Activated CD4-positive, alpha-beta T cell treated with anti-CD3 and anti-CD28 coated beads for 1 hour (primary cell): ENCODE results near the gene TCERG1.
A peak's percentile ranks its signal among the peaks of the same experiment; 100 is the strongest.

Experiments
- DNase-seq: peaks from one replicate; pipeline ENCODE4 v3.0.0-alpha.2; 2020

TCERG1 gene

DNA sequence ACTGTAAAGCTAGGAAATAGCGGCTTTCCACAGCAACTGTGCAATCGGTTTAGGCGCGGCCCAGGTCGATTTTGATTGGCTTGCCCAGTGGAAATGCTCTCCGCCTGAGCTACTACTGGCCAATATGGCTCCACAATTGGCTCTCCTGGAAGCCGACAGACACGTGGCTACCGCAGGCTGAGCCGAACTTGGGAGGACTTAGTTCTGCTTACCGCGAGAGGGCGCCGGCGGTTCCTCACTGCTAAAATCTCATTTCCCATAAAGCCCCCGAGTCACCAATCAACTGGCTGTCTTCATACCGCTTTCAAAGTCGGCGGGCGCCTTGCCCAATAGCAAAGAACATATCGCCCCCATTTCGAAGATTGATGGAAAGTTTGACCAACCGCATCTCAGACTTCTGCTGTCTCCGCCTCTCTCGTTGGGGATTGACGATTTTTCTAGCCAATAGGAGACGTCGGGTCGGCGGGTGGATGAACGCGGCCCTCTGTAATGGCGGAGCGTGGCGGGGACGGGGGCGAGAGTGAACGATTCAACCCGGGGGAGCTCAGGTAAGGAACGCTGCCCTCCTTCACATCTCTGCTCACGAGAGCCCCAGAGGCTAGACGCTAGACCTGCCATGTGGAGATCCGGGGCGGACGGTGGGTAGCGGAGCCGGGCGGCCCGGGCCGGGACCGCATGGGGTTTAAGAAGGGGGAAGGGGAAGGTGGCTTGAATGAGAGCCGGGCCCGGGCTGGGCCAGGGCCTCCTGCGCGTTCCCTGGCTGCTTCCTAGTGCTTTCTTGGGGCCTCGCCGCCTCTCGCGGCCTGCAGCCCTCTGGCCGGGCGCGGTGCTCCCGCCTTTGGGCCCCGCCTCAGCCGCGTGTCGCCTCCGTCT is at the start of gene TCERG1:
Gene TCERG1 (plus strand): TSS at position 473 of the 873 bp plus-strand sequence. CDS start 17 bp downstream, at position 490.
- DNase-seq = peak; percentile 94

GRCh38 chr5:146398826-146399225 is 48.3 kb upstream of the TCERG1 start:
- no peak for DNase-seq

DNA sequence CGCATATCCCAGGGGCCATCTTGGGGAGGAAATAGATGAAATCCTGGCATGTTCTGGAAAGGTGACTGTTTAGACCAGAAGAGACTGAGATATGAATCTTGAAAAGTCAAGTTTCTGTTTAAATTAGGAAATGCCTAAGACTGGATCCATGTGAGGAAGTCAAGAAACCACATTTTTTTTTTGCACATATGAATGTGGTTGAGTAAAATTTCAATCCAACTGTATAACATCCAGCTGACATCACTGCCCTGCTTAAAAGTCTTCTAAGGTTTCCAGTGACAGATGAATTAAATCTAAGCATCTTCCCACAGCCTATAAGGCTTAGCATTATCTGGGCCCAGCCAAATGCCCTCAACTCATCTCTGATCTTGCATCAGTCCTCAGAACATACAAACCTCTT is 47.7 kb upstream of the TCERG1 start:
- no peak for DNase-seq

DNA sequence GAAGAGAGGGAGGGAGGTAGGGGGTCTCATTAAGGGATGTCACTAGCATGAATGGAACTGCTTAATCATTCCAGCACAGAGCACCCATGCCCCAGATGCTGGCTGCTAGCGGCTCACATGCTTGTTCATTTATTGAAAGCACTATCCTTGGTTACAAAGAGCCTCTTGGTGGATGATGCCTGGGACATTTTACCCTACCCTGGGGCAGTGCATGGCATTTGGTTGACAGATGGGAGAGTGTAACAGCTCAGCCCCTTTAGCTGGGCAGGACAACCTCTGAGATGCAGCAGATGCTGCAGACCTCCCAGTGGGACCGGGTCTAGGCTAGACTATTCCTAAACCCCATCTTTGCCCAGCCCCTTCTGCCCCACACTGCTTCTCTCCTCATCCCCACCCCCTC is 46.9 kb upstream of the TCERG1 start:
- no peak for DNase-seq

GRCh38 chr5:146401021-146401420 is 46.1 kb upstream of the TCERG1 start:
- DNase-seq = no peak

DNA sequence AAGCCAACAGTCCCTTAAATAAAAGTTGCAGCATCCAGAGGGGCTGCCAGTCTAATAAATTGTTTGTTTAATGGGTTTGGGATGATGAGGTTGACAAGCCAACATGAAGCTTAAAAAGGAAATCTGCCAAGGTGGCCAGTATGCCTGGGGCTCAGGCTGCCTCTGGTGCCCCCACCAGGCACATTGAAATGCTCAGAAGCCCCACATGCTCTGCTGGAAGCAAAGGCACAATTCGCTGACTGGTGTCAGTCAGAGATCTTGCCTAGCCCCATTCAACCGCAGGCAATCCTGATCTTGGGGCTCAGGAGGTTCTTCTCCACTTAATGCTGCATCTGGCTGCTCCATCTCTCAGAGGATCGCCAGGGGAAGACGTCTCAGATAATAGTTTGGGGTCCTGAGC is 44.2 kb upstream of the TCERG1 start:
- DNase-seq = no peak

- DNase-seq = no peak
These were observed 38.0 kb upstream of the TCERG1 start for GRCh38 chr5:146409054-146409671.

DNA sequence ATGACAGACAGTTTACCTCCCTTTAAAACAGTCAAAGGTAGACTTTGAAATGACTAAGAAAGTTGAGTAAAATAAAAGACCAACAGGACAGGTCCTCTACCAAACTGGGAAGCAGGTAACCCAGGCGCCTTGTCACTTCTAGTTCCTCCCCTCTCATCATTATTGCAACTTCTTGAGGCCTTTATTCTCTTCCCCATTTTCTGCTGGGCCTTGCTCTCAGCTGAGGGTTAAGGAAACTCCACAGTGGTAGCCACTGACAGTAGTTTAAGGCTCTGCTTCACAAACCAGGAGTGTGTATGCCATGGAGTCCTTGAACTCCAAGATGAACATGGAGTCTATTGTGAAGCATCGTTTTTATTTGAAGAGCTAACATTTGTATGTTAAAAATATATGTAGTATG is 36.9 kb upstream of the TCERG1 start:
- DNase-seq = no peak

DNA sequence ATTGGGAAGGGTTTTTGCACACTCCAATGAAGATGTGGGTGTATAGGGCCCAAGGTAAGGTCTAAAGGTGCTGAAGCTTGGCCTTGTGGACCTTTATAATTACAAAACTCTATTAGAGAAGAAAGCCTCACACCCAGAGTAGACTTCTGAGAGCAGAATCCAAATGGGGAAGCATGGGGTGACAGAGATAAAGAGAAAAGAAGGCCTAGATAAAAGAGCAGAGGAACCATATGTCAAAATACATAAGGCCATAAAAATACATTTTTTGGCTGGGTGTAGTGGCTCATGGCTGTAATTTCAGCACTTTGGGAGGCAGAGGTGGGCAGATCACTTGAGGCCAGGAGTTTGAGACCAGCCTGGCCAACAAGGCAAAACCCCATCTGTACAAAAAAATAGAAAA is 27.4 kb upstream of the TCERG1 start:
- no peak for DNase-seq

- no peak for DNase-seq
These were observed 22.1 kb upstream of the TCERG1 start for GRCh38 chr5:146425023-146425422.

DNA sequence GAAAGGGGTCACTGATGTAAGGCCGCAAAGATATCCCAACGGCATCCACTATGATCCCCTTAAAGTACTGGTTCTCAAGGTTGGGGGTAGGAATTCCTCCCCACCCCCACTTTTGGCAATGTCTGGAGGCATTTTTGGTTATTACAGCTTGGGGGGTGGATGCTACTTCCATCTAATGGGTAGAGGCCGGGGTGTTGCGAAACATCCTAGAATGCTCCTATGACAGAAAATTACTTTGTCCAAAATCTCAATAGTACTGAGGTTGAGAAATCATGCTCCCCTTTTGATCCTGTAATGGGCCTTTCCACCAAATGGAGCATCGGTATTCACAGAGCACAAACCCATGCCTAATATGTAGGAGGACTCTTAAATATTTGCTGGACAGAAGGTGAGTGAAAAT is 20.8 kb upstream of the TCERG1 start:
- no peak for DNase-seq

DNA sequence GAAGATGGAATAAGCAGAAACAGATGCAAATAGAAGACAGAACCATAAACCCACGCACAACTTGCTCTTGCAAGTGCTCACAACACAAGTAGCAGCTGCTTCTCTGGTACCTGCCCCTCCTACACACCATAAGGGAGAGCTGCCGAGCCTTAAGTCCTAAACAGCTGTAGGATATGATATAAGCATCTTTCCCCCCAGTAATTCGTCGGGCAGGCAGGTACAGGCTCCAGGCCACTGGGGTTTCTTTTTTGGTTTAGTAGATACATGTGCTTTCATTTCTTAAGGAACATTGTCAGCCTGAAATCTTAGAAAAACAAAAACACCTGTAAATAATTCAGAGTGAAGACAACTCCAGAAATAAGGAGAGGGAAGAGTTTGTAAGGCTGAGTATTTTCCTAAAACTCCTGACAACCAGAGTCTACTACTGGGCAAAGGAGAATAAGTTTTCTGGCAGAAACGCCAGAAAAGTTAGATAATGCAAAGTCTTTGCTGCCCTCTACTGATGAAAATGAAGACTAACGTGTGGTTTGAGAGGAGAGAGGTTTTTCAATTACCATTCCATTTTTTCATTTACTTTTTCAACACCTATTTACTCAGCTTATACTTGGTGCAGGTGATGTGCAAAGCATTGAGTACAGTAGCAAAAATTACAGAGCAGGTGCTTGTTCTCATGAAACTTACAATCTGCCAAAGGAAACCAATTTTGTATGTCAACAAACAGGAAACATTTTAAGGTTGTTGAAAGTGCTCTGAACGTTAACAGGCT is 20.1 kb upstream of the TCERG1 start:
- no peak for DNase-seq

- no peak for DNase-seq
These were observed 19.5 kb upstream of the TCERG1 start for GRCh38 chr5:146427619-146427997.

- DNase-seq = no peak
These were observed 18.5 kb upstream of the TCERG1 start for GRCh38 chr5:146428658-146429057.

DNA sequence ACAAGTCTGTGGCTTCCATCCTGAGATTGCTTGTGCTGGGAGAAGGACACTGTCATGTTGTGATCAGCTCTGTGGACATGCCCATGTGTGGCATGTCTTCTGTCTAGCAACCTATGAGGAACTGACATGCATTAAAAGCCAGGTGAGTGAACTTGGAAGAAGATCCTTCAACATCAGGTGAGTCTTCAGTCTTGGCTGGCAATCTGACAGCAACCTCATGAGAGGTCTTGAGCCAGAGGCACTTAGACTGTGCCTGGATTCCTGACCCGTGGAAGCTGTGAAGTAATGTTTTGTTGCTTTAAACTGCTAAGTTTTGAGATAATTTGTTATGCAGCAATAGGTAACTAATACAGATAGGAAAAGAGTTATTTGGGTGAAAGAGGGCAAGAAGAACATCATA is 6.8 kb upstream of the TCERG1 start:
- no peak for DNase-seq

- no peak for DNase-seq
These were observed 6.2 kb upstream of the TCERG1 start for GRCh38 chr5:146440870-146441495.

- no peak for DNase-seq
These were observed 5.2 kb upstream of the TCERG1 start for GRCh38 chr5:146441896-146442295.

DNA sequence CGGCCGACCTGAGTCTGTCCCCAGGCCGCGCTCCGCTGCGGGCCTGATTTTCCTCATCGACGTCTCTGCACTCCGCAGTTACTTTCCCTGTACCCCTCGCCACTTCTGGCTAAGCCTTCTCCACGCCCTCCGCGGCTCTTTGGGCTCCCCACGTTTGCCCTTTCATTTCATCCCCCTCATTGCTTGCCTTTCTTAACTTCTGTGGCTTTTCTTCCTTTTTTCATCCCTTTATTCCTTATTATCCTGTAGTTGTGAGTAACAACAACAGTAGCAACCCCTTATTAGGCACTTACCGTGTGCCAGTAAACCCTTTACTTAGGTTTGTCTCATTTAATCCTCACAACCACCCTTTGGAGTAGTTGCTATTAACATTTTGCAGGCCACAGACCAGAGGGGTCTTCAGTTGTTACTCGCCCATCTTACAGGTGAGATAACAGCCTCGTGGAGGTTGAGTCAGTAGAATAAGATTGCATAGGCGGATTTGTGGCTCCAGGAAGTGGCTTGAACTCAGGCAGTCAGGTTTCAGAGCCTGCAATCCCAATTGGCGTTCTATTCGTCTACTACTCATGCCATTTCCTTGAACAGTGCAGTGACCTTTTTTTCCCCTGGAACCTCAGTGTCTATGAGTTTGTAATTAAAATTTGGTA is 724 bp downstream of the TCERG1 start:
- no peak for DNase-seq

DNA sequence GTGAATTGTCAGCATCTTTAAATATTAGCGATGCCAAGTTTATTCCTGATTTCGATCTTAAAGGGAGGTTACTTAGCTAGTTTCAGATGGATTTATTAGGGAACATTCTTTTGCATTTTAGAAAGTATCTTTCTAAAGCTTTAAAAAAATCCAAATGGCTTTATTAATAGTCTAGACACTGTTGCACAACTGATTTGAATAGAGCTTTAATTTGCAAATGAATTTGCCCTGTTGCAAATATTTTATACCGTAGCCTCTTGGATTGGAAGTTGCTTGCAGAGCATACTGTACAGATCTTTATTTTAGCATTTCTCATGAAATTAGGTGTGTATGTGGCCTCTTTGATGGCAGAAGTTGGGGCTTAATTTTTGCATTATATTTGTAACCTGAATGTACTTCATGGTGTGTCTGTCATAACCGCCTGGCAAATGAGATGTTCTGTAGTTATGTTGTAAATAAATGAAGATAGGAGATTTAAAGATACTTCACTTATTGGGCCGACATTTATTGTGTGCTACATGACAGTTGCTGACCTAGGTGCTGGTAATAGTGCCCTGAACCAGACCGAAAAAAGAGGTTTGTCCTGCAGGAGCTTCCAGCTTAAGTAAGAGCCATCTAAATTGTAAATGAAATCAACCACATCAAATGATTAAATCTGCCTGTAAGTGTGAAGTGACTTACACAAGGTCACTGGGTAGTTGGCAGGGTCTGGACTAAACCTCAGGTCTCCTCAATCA is 1.8 kb downstream of the TCERG1 start:
- DNase-seq = no peak

DNA sequence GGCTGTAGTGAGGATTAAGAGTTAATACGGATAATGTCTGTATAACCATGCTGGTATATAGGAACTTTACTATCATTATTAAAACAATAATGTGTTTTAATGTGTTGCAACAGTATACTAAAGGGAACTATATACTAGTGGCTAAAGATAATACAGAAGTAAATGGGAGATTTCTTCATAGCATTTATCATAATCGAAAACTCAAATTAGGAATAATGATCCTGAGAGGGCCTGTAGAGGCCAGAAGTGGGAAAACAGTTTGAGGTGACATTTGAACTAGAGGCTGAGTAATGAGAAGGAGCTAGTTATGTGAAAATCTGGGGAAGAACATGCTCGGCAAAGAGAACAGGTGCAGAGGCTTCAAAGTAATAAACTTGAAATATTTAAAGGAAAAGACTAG is 2.9 kb downstream of the TCERG1 start:
- no peak for DNase-seq

DNA sequence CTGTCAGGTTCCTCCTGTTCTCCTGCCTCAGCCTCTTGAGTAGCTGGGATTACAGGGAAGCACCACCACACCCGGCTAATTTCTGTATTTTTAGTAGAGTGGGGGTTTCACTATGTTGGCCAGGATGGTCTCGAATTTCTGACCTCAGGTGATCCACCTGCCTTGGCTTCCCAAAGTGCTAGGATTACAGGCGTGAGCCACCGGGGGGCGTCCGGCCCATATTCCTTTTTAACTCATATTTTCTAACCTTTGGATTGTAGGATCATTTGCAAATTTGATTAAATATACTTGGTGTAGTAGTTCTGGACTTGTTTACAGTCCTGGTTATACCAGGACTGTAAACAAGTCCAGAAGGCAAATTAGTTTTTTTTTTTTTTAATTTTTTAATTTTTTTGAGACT is 4.3 kb downstream of the TCERG1 start:
- no peak for DNase-seq

- no peak for DNase-seq
These were observed 10.3 kb downstream of the TCERG1 start for GRCh38 chr5:146457431-146457830.
